ENCODE data around the gene IDH2.

DNA sequence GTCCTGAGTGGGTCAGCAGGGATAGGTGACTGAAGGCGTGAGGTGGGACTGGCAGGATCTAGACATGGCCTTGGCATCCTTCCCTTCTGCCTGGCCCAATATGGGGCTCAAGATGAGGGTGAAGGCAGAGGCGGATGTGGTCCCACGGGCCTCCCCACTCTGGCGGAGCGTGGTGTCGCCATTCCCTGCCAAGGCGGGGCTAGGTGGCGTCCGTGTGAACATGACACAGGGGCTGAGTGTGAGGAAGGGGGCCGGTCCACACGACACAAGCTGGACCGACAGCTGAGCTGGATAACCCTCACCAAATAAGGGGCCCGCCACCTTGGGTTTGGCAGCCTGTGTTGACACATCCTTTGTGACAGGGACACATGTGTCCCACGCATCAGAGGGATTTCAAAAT, 58.1 kb downstream of the IDH2 start:
- TF ChIP-seq POLR2AphosphoS5 (IDR thresholded peaks at IDR 0.05; ENCODE audit: low read depth, low read length) (no peak), RAD21 (IDR thresholded peaks at IDR 0.05; ENCODE audit: low read depth) (no peak), POLR2A (IDR thresholded peaks at IDR 0.05; ENCODE audit: borderline replicate concordance, extremely low read depth, insufficient read depth, insufficient read length) (no peak), FOSL1 (IDR thresholded peaks at IDR 0.05; ENCODE audit: low read depth) (no peak), CEBPB (IDR thresholded peaks at IDR 0.05; ENCODE audit: low read depth) (no peak), EZH2 (IDR thresholded peaks at IDR 0.05) (no peak)
- TF ChIP-seq, protein P1, sequence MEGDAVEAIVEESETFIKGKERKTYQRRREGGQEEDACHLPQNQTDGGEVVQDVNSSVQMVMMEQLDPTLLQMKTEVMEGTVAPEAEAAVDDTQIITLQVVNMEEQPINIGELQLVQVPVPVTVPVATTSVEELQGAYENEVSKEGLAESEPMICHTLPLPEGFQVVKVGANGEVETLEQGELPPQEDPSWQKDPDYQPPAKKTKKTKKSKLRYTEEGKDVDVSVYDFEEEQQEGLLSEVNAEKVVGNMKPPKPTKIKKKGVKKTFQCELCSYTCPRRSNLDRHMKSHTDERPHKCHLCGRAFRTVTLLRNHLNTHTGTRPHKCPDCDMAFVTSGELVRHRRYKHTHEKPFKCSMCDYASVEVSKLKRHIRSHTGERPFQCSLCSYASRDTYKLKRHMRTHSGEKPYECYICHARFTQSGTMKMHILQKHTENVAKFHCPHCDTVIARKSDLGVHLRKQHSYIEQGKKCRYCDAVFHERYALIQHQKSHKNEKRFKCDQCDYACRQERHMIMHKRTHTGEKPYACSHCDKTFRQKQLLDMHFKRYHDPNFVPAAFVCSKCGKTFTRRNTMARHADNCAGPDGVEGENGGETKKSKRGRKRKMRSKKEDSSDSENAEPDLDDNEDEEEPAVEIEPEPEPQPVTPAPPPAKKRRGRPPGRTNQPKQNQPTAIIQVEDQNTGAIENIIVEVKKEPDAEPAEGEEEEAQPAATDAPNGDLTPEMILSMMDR (IDR thresholded peaks at IDR 0.05 in 2 of 3, conservative IDR thresholded peaks at IDR 0.05 in 1 of 3; ENCODE audit: borderline replicate concordance in 1 of 3, insufficient read depth in 1 of 3, low read depth in 2 of 3, low read length in 2 of 3) = no peak
- TF ChIP-seq, protein P2, sequence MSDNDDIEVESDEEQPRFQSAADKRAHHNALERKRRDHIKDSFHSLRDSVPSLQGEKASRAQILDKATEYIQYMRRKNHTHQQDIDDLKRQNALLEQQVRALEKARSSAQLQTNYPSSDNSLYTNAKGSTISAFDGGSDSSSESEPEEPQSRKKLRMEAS (IDR thresholded peaks at IDR 0.05) = no peak
